WTC11 (cell line): ENCODE data around the gene TBC1D21. TPM values are rescaled to one million over a fixed set of nuclear protein-coding genes. Genes with fewer than 3 reads are reported as not detected.

ENCODE experiments used
- ATAC-seq: fragments of 200-7000 bp; cut with Tn5 transposase; 2 replicates; pipeline ENCODE4 v1.10.0; 2021; ENCODE audit warnings: mild to moderate bottlenecking, moderate library complexity
- CTCF ChIA-PET: fragments of 300-600 bp; sonication (Branson Sonifier 250); formaldehyde crosslinking; loops from one replicate; lab custom pipeline; 2021; ENCODE audit warnings: antibody characterized with exemption; lab: Charles Lee
- POLR2A ChIA-PET: fragments of 350-600 bp; sonication (Branson Sonifier 250); formaldehyde crosslinking; loops from one replicate; lab custom pipeline; 2021; ENCODE audit warnings: antibody characterized with exemption; lab: Charles Lee
- DNase-seq: peaks from one replicate; pipeline ENCODE4 v3.0.0; 2021; ENCODE audit warnings: low spot score
- H3K27ac Mint-ChIP-seq: 2 replicates; pipeline ENCODE4 v1.8.0; 2021; ENCODE audit warnings: mixed read lengths
- H3K27me3 Mint-ChIP-seq: 2 replicates; pipeline ENCODE4 v1.8.0; 2021; ENCODE audit warnings: low read depth, mild to moderate bottlenecking, moderate library complexity, mixed read lengths
- H3K36me3 Mint-ChIP-seq: 2 replicates; pipeline ENCODE4 v1.8.0; 2021; ENCODE audit warnings: mixed read lengths
- H3K4me1 Mint-ChIP-seq: 2 replicates; pipeline ENCODE4 v1.8.0; 2022; ENCODE audit warnings: mixed read lengths
- H3K4me3 Mint-ChIP-seq: 2 replicates; pipeline ENCODE4 v1.8.0; 2021; ENCODE audit warnings: mild to moderate bottlenecking, moderate library complexity, mixed read lengths
- H3K9me3 Mint-ChIP-seq: 2 replicates; pipeline ENCODE4 v1.8.0; 2021; ENCODE audit warnings: mixed read lengths
- CREB1 ChIP-seq: sonication (generic); formaldehyde crosslinking; IDR thresholded peaks from 2 replicates; pipeline ENCODE4 v1.8.0; 2023; ENCODE audit warnings: mild to moderate bottlenecking, missing genetic modification reagents
- E2F4 ChIP-seq: sonication (generic); formaldehyde crosslinking; IDR thresholded peaks from 2 replicates; pipeline ENCODE4 v1.8.1; 2022; ENCODE audit warnings: low read depth, mild to moderate bottlenecking, moderate library complexity, missing genetic modification reagents, borderline replicate concordance
- ERG ChIP-seq: fragments of 250-450 bp; sonication (Bioruptor Pico); IDR thresholded peaks from 2 replicates; pipeline ENCODE4 v1.8.0; 2021; ENCODE audit warnings: mild to moderate bottlenecking
- ESRRA ChIP-seq: sonication (generic); formaldehyde crosslinking; IDR thresholded peaks from 2 replicates; pipeline ENCODE4 v1.8.1; 2022; ENCODE audit warnings: mild to moderate bottlenecking, missing genetic modification reagents, borderline replicate concordance
- FOXP1 ChIP-seq: sonication (generic); formaldehyde crosslinking; IDR thresholded peaks from 2 replicates; pipeline ENCODE4 v1.8.0; 2022; ENCODE audit warnings: missing genetic modification reagents, mild to moderate bottlenecking, moderate library complexity, borderline replicate concordance
- GABPB1 ChIP-seq: sonication (generic); formaldehyde crosslinking; IDR thresholded peaks from 2 replicates; pipeline ENCODE4 v1.8.1; 2023; ENCODE audit warnings: mild to moderate bottlenecking, missing genetic modification reagents
- HMGA2 ChIP-seq: fragments of 250-450 bp; sonication (Bioruptor Pico); IDR thresholded peaks from 2 replicates; pipeline ENCODE4 v1.4.0; 2021; ENCODE audit warnings: mild to moderate bottlenecking, moderate library complexity
- IRF2 ChIP-seq: sonication (generic); formaldehyde crosslinking; IDR thresholded peaks from 2 replicates; pipeline ENCODE4 v1.8.0; 2022; ENCODE audit warnings: low read depth, missing genetic modification reagents, borderline replicate concordance
- SMAD3 ChIP-seq: sonication (generic); formaldehyde crosslinking; IDR thresholded peaks from 2 replicates; pipeline ENCODE4 v1.8.0; 2022; ENCODE audit warnings: missing genetic modification reagents, mild to moderate bottlenecking, borderline replicate concordance
- TP53 ChIP-seq: sonication (generic); formaldehyde crosslinking; IDR thresholded peaks from 2 replicates; pipeline ENCODE4 v1.8.1; 2023; ENCODE audit warnings: mild to moderate bottlenecking, missing genetic modification reagents
- ZBTB21 ChIP-seq: sonication (generic); formaldehyde crosslinking; IDR thresholded peaks from 2 replicates; pipeline ENCODE4 v1.8.1; 2023; ENCODE audit warnings: mild to moderate bottlenecking, missing genetic modification reagents, borderline replicate concordance
- ZNF121 ChIP-seq: sonication (generic); formaldehyde crosslinking; IDR thresholded peaks from 2 replicates; pipeline ENCODE4 v1.8.0; 2023; ENCODE audit warnings: missing genetic modification reagents
- ZNF416 ChIP-seq: fragments of 250-450 bp; sonication (Bioruptor Pico); IDR thresholded peaks from 2 replicates; pipeline ENCODE4 v1.9.0; 2021; ENCODE audit warnings: mild to moderate bottlenecking, inconsistent platforms
- ZNF425 ChIP-seq: fragments of 250-450 bp; sonication (Bioruptor Pico); conservative IDR thresholded peaks from 2 replicates; pipeline ENCODE4 v1.9.0; 2021; ENCODE audit warnings: mild to moderate bottlenecking
- ZNF532 ChIP-seq: fragments of 250-450 bp; sonication (Bioruptor Pico); IDR thresholded peaks from 2 replicates; pipeline ENCODE4 v1.9.0; 2021; ENCODE audit warnings: mild to moderate bottlenecking, borderline replicate concordance
- total RNA-seq: library from RNA; stranded (reverse); gene quantifications from 3 replicates; pipeline ENCODE4 v1.2.3, GENCODE V29; 2021
- TF ChIP-seq, protein P1 (sequence below): fragments of 250-450 bp; sonication (Bioruptor Pico); IDR thresholded peaks from 2 replicates; pipeline ENCODE4 v2.1.2; 2022; ENCODE audit warnings: mild to moderate bottlenecking, moderate library complexity
- TF ChIP-seq, protein P2 (sequence below): fragments of 250-450 bp; sonication (Bioruptor Pico); IDR thresholded peaks from 2 replicates; pipeline ENCODE4 v1.9.0; 2021; ENCODE audit warnings: mild to moderate bottlenecking

The TBC1D21 gene
- total RNA-seq, 1 experiment from 2014 or later = not detected

DNA sequence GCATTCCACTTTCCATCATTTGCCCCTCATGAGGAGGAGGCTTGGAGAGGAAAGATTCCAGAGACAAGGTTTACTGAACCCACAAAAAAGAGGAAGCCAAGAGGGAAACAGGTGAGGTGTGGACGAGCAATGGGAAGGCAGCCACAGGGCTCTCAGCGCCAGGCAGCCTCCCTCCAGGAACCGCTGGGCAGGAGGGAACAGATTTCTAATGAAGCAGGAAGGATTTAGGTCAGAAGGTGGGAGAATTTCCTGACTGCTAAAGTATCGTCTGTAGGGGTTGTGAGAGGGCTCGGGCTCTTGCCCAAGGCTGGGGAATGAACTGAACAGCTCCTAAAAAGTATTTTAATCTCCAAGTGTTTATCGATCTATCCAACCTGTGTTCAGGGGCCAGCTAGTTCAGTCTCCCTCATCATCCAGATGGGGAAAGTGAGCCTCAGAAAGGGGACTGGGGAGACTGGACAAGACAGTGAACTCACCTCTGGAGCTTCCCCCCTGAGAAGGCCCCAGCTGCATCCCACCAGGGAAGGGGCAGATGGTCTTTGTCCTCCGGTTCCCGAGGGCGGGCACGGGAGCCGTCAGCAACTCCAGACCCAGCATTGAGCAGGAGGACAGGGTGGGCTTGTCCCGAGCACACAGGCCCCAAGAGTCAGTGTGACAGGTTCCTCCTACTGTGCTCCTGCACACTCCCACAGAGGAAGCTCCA is 63.4 kb downstream of the TBC1D21 start:
- CTCF ChIA-PET = interaction anchor here (0.8 to 3.4 kb wide), 17 partner anchors 10 to 112 kb away, joined by 3 to 38 read pairs (median 8); partner anchors contain the start of genes LOXL1 and TBC1D21
- H3K36me3 Mint-ChIP-seq = no peaks in the 10 kb centered on the region
- H3K9me3 Mint-ChIP-seq = no peaks in the 10 kb centered on the region
- ATAC-seq (no peak), DNase-seq (no peak)
- H3K27ac Mint-ChIP-seq = no peak overlapping the region
- H3K4me1 Mint-ChIP-seq = peaks cover 14% of the 10 kb centered on the region
- POLR2A ChIA-PET = no interaction called here
- no peak overlapping the region for H3K4me3 Mint-ChIP-seq
- no peaks in the 10 kb centered on the region for H3K27me3 Mint-ChIP-seq
- TF ChIP-seq ZNF425 (CRISPR knock-in tag) (no peak), ESRRA (CRISPR knock-in tag) (no peak), TP53 (CRISPR knock-in tag) (no peak), CREB1 (CRISPR knock-in tag) (no peak), ZBTB21 (CRISPR knock-in tag) (no peak), HMGA2 (no peak), ERG (CRISPR knock-in tag) (no peak), ZNF121 (no peak), ZNF532 (CRISPR knock-in tag) (no peak)
- TF ChIP-seq, protein P1, sequence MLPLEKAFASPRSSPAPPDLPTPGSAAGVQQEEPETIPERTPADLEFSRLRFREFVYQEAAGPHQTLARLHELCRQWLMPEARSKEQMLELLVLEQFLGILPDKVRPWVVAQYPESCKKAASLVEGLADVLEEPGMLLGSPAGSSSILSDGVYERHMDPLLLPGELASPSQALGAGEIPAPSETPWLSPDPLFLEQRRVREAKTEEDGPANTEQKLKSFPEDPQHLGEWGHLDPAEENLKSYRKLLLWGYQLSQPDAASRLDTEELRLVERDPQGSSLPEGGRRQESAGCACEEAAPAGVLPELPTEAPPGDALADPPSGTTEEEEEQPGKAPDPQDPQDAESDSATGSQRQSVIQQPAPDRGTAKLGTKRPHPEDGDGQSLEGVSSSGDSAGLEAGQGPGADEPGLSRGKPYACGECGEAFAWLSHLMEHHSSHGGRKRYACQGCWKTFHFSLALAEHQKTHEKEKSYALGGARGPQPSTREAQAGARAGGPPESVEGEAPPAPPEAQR (CRISPR knock-in tag) = no peak

DNA sequence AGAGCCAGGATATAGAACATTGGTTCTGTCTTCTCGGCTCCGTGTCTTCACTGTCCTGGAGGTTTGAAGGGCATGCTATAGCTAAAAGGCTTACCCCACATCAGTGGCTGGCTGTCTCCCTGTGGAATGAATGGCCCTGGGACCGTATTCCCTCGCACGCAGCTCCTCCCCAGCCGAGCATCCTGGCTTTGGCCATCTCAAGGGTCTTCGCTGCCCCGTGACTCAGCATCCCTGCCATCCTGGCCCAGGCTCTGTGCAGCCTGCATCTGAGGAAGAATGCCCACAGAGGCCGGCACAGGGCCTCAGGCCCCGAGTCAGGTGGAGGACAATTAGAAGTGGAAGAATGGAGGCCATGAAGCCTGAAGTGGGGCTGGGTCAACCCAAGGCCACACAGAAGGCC is 63.9 kb downstream of the TBC1D21 start:
- Mint-ChIP-seq H3K4me1 (peaks cover 14% of the 10 kb centered on the region), H3K36me3 (no peaks in the 10 kb centered on the region), H3K9me3 (no peaks in the 10 kb centered on the region), H3K27me3 (no peaks in the 10 kb centered on the region), H3K4me3 (no peak overlapping the region), H3K27ac (no peak overlapping the region)
- ChIA-PET CTCF (interaction anchor here (1.3 to 3.4 kb wide), 5 partner anchors 10 to 111 kb away, joined by 5 to 38 read pairs (median 6); partner anchors contain the start of gene LOXL1), POLR2A (no interaction called here)
- DNase-seq = no peak
- no peak for ATAC-seq
- TF ChIP-seq, protein P2, sequence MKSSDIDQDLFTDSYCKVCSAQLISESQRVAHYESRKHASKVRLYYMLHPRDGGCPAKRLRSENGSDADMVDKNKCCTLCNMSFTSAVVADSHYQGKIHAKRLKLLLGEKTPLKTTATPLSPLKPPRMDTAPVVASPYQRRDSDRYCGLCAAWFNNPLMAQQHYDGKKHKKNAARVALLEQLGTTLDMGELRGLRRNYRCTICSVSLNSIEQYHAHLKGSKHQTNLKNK (CRISPR knock-in tag) = no peak
- TF ChIP-seq ZBTB21 (CRISPR knock-in tag) (no peak), E2F4 (CRISPR knock-in tag) (no peak), ZNF416 (CRISPR knock-in tag) (no peak), ZNF532 (CRISPR knock-in tag) (no peak), GABPB1 (no peak), SMAD3 (no peak), IRF2 (no peak), FOXP1 (no peak)
